ENCODE measurements around the gene HES3.
A peak's percentile ranks its signal among the peaks of the same experiment; 100 is the strongest.

DNA sequence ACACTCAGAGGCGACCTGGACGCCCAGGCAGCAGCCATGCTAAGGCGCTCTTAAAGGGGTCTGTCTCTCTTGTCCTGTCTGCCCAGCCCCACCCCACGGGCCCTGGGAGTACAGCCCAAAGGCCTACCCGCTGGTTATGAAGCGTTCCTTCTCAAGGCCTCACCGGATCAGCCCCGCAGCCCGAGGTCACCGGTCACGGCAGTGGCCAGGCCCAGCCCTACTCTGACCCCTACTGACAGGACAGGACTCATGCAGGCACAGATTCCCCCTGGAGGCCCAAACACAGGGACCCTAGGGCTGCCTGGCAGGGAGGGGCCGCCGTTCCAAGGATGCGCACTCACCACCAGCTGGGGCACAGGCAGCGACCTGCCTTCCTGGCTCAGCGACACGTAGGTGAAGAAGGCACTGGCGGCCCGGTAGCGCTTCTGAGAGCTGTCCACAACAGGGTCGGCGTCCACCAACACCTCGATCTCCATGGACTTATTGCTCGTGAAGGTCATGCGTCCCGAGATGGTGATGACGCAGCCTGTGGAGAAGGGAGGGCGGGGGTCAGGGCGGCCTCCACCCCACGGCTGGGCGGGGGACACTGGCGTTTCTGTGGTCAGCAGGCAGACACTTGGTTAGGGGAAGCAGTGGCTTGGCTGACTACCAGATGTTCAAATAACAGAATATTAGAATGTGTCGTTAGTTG is 36.9 kb downstream of the HES3 start:
- TF ChIP-seq, protein P1, sequence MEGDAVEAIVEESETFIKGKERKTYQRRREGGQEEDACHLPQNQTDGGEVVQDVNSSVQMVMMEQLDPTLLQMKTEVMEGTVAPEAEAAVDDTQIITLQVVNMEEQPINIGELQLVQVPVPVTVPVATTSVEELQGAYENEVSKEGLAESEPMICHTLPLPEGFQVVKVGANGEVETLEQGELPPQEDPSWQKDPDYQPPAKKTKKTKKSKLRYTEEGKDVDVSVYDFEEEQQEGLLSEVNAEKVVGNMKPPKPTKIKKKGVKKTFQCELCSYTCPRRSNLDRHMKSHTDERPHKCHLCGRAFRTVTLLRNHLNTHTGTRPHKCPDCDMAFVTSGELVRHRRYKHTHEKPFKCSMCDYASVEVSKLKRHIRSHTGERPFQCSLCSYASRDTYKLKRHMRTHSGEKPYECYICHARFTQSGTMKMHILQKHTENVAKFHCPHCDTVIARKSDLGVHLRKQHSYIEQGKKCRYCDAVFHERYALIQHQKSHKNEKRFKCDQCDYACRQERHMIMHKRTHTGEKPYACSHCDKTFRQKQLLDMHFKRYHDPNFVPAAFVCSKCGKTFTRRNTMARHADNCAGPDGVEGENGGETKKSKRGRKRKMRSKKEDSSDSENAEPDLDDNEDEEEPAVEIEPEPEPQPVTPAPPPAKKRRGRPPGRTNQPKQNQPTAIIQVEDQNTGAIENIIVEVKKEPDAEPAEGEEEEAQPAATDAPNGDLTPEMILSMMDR (IDR thresholded peaks at IDR 0.05 in 4 of 5, conservative IDR thresholded peaks at IDR 0.05 in 1 of 5), result peak in 1 of 5 experiments; percentile 24
- TF ChIP-seq POLR2A (IDR thresholded peaks at IDR 0.05), result no peak
